ENCODE results near the gene PITPNM2.

The PITPNM2 gene

DNA sequence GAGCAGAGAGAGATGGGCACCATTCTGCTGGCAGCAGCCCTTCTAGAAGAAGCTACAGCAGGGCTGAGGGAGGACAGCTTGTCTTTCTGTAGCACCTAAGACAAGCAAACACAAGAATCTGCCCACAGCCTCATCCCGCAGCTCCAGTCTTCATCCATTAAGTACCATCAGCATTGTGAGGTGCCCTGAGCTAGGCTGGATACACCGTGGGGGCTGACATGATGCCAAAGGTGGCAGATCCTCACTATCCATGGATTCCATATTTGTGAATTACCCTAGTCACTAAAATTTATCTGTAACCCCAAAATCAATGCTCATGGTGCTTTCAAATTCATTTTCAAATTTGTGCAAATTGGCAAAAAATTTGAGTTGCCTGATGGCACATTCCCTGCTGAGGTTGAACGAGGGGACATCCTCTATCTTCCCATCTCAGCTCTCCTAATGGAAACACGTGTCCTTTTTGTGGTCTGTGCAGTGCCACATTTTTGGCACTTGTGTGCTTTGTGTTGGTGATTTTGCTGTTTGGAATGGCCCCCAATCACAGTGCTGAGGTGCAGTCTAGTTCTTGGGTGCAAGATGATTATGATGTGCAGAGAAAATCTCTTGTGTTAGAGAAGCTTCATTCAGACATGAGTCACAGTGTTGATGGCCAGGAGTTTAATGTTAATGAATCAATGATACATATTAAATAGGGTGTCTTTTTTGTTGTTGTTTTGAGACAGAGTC, 7.0 kb downstream of the PITPNM2 start:
- no peak for DNase-seq

DNA sequence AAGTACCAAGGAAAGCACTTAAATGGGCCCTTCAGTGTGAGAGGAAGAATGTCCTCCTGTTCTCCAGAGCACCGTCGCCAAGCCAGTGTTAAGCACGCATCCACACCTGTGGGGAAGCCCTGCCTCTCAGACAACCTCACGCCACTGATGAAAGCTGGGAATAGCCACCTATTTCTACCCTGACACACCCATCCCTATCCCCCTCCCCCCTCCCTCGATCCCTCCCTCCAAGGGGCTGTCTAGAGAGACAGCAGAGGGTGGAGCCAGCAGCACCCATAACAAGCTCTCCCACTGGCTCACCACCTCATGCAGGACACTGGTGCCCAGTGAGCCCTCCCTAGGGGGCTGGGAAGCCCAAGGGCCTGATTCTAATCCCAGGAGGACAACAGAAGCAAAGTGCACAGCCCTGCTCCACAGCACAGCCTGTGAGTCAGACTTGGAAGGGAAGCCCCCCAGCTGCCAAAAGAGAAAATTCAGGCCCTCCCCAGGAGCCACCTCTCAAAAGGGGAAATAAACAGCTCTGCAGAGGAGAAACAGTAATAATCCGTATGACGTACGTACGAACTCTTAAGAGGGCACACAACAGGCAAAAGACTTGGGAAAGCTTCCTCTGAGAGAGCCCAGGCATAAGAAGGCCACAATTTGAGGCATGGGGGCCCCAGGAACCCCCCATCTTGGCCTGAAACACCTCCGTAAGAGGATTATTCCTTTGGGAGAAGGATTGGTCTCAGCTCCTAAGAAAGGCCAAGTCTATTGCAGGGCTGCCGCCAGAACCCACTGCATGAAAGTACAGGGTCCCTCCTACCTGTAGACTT, 7.8 kb downstream of the PITPNM2 start:
- no peak for DNase-seq

DNA sequence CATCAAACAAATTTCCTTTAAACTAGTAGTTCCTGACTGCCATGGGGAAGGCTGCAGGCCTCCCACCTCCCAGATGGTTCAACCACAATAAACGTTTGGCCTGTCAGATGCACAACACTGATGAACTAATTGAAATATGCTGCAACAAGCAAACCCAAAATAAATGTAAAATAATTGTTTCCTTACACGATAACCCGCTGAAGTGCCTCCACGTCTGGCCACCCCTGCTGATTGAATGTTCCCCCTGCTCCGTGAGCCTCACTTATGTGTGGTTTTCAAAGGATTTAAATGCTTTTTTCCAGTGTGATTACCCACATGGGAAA, 8.4 kb downstream of the PITPNM2 start:
- DNase-seq, result no peak

DNA sequence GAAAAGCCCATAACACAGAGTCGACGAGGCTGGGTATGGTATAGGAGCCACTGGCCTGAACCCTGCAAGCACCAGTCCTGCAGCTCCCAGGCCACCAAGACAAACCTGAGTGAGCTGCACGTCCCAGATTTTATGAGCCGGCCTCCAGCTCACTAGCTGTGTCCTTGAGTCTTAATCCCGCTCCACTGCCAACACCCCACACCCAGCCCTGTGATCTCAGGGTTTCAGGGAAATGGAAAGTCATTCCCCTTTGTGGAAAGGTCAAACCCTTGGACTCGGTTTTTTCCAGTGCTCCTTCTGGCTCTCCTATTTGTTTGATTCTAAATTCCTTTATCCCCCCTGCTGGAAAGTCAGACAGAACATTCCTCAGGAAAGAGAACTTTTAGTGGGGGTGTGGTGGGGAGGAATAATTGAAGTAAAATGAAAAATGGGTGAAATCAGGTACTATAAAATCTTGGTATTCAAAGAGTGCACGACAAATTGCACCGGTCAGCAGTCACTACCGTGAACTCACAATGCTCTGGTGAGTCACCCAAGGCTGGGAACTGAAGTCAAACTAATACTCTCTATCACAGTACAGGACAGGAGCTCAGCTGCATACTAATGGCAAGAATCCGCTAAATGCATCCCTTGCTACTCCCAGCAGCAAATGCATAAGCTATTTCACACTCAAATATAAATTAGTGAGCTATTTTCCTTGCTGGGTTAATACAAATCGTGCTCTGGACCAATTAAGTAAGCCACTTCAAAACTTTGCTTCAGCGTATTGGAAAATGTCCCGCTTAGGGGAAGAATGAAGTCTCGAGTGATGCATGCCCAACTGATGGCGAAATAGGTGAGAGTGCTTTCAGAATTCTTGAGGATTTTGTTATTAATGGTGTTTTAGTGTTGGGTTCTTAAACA, 9.0 kb downstream of the PITPNM2 start:
- no peak for DNase-seq

DNA sequence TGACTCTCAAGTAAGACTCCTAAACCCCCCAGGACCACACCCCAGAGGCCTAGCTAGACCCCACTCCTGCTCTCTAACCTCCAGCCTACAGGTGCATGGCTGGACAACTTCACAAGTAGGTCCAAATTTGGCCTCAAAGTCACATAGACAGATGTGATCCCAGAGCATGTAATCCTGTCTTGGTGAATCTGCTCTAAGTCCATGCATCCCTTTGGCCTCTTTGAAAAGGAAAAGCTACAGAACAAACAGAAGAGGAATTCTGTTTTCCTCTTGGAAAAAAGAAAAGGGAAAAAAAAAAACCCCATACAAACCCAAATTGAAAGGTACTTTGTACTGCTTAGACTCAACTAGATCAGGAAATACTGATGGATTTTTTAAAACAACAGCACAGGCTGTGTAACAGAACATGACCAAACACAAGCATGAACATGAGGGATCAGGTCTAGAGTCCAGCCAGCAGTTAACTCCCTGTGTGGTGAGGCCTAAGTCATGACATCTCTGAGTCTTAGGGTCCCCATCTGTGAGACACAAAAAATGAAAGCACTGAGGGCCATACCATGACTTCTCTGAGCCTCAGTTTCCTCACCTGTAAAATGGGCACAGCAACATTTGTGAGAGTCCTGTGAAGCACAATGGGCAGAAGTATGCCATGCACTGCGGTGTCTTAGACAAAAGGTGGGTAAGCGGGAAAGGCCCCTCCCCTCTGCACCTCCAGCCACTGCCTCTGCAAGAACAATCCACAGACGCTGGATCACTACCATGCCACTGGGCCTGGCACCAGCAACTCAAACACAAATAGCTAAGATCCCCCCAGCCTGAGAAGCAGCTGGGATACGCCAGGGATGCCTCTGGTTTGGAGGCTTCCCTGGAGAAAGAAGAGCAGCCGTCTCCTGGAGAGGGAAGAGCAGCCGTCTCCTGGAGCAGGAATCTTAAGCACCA, 9.9 kb downstream of the PITPNM2 start:
- DNase-seq, result no peak

DNA sequence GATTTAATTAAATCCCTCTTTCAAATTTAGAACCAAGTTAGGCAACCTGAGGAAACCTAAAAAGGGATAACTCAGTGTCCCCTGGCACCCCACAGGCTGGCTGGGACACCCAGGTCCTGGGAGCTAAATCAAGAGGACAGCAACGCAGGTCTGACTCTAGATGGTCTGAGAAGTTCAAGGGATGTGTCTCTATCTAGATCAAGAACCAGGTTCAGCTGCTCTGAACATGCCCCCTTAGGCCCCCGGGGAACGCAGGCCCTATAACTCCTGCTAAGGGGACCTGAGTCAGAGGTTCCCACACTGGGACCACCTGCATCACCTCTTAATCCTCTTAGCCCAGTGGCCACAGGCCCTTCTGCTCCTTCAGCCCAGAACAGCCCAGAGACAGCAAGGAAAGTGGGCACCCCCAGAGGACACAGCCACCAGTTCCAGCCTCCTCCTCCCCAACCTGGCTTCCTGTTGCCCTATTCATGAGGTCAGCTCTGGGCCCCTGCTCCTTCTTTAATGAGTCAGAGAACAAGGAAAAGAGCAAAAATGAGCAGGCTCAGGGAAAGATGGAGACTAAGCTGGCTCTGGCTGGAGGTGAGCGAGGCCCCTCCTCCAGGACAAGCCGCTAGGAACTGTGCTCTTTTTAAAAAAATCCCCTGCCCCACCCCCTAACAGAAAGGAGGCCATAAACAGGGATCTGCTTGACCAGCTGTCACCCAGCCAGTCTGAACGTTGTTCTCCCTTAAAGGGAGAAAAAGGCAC, 10.8 kb downstream of the PITPNM2 start:
- DNase-seq, result no peak

DNA sequence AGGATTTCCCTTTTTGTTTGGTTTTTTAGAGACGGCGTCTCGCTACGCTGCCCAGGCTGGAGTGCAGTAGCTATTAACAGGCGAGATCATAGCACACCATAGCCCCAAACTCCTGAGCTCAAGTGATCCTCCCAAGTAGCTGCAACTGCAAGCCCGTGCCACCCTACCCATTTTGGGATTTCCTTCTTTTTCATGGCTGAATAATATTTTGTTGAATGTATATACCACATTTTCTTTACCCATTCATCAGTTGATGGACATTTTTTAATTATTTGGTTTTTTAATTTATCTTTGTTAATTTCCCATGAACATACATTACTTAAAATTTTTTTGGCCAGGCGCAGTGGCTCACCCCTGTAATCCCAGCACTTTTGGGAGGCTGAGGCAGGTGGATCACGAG, 15.2 kb downstream of the PITPNM2 start:
- no peak for DNase-seq

DNA sequence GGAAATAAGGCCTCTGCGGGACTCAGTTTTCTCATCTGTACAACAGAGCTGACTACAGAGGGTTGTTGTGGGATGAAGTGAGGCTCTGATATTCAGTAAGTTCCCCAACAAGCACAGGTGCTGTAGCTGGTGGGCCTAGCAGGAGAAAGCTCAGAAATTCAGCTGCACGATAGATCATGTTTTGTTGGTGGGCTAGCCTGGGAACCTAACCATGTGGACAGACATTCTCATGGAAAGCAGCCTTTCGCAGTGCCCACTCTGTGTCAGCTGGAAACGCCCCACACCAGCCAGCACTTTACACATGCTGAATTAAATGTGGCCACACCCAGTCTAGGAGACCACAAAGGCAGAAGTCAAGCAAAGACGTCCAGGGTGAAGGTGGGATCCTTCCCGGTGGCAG, 16.1 kb downstream of the PITPNM2 start:
- no peak for DNase-seq

DNA sequence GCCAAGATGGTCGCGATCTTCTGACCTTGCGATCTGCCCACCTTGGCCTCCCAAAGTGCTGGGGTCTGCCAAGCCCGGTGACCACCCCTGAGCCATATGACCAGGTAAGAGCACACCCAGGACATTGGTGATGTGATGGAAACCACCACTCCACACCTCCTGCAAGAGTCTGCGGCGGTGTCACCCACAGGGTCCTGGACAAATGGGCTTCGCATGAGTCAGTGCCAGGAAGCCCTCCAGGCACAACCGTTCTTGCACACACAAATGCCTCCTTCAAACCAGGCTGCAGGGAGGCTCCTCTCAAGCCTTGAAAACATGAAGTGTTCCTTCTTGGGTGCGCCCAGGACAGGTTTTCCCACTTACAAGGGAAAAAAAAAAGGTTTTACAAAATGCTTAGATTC, 16.6 kb downstream of the PITPNM2 start:
- DNase-seq, result no peak

DNA sequence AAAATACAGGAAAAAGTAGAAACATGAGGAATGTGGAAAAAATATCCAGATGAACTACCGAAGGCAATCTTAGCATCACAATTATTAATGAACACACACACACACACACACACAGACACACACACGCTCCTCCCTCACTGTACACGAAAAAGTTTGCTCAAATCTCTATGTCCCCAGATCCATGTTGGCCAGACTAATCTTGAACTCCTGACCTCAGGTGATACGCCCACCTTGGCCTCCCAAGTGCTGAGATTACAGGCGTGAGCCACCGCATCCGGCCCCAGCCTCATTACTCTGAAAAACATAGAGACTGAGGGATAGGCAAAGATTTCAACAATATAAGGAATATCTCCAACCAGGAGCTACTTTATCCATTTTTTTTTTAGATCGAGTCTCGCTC, 17.2 kb downstream of the PITPNM2 start:
- DNase-seq, result no peak

DNA sequence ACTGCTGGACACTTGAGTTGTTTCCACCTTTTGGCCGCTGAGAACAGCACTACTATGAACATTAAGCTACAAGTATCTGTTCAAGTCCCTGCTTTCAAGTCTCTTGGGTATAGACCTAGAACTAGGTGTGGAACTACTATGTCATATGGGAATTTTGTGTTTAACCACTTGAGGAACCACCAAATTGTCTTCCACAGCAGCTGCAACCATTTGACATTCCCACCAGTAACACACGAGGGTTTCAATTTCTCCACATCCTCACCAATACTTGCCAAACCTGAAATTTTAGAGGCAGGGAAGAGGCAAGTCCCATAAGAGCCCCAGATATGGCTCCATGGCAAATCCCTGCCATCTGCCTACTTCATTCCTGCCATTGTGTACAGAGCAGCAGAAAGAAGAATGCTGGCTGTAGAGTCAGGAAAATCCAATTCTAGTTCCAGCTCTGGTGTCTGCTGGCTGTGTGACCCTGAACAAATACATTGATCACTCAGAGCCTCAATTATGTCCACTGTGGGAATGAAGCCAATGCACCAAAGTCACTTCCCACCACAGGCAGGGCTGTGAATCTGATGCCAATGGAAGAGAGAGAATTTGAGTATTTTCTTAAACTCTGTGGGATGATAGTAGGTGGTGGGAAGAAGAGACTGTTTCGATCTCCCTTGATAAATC, 17.8 kb downstream of the PITPNM2 start:
- no peak for DNase-seq

DNA sequence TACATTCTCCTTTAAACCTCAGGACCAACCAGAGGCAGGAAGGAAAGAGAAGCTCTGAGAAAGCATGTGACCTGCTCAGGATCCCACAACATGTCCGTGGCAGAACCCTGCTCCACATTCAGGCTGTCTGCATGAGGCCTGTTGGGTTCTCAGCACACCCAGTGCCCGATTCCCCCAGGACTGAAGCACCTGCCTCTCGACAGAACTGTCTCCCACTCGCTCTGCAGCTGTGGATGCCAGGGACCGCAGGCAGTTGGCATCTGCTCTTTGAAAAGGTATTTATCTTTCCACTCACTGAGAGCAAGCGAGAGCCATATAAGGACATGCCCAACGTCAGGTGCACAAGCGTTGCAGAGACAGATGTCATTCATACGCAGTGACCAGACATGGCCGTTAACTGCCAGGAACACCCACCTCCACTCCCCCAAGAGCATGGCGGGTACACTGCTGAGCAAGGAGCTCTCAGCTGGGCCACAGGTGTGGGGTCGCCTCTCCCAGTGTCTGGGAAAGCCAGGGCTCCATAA, 18.9 kb downstream of the PITPNM2 start:
- DNase-seq, result peak; percentile 60

DNA sequence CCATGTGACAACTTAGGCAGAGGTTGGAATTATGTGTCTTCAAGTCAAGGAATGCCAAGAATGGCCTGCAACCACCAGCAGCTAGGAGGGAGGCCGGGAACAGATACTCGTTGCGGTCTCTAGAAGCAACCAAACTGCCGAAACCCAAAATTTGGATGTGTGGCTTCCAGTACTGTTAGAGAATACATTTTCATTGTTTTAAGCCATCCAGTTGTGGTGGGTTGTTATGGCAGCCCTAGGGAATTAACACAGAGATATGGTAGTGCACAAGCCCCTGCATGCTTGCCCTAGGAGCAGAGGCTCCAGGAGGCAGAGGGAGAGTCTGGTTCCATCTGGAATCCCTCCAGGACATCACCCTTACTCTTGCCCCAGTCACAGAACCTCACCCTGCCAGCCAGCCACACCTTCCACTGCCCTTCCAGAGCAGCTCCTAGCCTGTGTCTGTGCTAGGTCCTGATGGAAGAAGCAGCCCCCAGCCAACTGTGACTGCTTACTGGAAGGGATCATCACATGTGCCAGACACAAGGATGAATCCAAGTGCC, 19.5 kb downstream of the PITPNM2 start:
- peak; percentile 45 for DNase-seq

DNA sequence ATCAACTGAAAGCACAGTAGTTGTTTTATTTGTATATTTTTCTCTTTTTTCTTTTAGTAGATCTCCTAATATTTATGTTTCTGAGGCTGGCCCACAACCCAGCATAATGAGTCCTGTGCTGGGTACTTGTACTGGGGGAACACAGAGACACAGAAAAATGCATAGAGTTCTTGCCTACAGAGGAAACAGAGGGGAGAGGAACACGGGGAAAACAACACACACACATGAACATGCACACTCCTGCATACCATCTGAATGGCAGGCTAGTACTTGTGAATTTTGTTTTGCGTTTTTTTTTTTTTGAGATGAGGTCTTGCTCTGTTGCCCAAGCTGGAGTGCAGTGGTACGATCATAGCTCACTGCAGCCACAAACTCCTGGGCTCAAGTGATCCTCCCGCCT, 21.3 kb downstream of the PITPNM2 start:
- no peak for DNase-seq

DNA sequence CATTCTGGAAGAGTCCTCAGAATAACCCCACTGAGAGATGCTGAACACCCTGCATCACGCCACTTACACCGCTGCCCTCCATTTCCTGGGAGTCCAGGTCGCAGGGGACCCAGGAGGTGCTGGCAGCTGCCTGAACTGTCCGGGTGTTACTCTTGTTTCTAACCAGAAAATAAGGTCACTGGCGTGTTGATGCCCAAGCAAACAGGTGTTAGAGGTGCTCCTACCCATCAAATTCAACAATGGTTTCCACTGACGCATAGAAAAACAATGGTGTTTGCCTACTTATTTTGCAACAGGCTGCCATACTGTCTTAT, 23.8 kb downstream of the PITPNM2 start:
- no peak for DNase-seq

DNA sequence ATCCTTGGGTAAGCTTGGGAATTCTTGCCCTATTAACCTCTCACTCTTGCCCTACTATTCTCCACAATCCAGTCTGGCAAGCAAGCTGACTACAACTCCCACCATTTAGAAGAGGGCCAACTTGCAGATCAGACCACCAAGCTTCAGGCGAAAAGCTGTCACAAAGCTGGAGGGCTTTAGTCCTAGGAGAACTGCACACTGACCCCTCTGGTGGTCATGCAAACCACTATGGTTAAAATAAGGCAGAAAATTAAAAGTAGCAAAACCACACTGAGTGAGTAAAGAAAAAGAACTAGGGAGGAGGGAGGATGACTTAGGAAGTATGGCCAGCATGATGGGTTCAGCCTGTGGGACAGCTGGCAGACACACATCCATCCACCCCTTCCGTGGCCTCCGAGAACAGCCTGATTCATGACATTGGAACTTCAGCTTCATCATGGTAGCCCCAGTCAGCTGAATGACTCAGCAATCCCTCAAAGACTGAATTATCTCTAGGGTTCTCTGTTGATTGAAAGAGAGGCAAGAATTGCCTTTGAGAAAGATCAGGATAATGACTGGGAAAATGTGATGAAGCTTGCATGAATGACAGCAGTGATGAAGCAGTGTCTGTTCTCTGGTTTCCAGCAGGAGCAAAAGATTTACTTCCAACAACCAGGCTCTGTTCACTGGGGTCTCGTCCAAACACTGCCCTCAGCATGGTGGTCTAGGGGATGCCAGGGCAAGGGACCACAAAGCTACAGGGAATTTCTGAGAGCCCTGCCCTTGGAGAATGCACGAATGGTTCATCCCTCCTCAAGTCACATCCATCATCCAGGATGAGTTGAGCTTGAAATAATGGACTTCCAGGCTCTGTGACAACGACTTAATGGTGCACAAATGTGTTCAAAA, 24.4 kb downstream of the PITPNM2 start:
- no peak for DNase-seq

DNA sequence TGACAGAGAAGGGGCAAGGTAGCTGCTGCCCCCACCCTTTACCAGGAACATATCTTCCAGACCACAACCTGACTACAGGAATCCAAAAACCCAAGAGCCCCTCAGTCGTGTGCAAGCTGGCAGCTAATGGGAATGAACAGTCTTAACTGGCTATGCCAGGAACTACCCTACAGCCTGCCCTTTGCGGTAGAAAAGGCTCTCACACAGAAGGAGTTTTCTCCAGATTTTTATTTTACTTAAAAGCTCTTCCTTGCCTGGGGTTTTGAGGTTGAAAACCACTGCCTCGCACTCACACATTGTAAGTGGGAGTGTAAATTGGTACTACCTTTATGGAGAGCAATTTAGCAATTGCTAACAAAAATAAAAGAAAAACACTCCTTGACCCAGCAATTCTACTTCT, 28.3 kb downstream of the PITPNM2 start:
- DNase-seq, result no peak

DNA sequence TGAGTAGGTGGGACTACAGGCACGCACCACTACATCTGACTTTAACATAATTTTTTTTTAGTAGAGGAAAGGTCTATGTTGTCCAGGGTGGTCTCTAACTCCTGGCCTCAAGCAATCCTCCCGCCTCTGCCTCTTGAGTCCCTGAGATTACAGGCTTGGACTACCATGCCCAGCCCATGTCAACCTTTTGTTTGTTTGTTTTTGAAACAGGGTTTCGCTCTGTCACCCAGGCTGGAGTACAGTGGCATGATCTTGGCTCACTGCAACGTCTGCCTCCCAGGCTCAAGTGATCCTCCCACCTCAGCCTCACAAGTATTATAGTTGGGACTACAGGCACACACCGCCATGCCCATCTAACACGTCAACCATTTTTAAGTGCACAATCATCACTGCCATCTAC, 29.2 kb downstream of the PITPNM2 start:
- no peak for DNase-seq

DNA sequence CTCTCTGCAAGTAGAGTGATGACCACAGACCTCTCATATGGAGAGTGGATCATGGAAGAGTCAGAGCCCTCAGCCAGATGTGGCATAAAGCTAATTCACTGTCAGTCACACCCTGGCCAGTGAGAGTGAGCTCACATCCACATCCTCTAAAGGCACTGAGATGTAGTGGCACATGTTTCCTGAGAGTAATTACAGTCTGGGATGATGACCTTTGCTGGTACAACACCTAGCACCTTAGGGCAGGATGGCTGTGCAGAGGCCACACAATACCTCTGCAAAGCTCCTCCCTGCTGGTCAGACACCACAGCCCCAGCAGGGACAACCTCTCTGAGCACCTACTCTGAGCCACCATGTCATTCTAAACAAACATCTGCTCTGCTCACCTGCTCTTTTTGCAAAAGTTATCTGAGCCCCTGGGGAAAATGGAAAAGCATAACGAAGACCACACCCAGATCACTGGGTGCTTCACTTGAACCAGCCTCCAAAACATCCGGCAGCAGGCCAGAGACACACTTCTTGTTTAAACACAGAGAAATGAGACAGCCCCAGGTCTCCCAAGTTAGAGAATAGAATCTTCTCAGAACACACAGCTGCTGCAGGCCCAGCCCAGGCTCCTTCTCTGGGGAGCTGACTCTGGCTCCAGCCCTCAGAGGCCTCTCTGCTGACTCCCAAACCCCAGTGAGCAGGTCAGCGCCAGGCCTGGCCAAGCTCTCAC, 30.3 kb downstream of the PITPNM2 start:
- no peak for DNase-seq
